OCI-LY3 (cell line): ENCODE results near the gene TFRC.

Source experiments
- CTCF ChIP-seq: fragments of 200-600, 300-600 bp; sonication (generic); IDR thresholded peaks from 2 replicates; pipeline ENCODE4 v1.5.1; 2014; ENCODE audit warnings: antibody characterized with exemption, low read length, low read depth
- EZH2phosphoT487 ChIP-seq: fragments of 200-600 bp; shearing (Covaris generic); IDR thresholded peaks from 2 replicates; pipeline ENCODE4 v1.6.1; 2018; ENCODE audit warnings: antibody characterized with exemption, mixed run types, low read depth

- TF ChIP-seq CTCF (no peak), EZH2phosphoT487 (no peak)
These were observed 672 bp downstream of the TFRC start for GRCh38 chr3:196081002-196081833.
